Common myeloid progenitor, CD34-positive (primary cell): ENCODE measurements around the gene PLRG1.

ENCODE experiments used
- CTCF ChIA-PET: fragments of 350-600 bp; sonication (Branson Sonifier 250); formaldehyde crosslinking; loops from one replicate; lab custom pipeline; 2021; ENCODE audit warnings: antibody characterized with exemption; lab: Charles Lee
- POLR2A ChIA-PET: fragments of 350-600 bp; sonication (Branson Sonifier 250); formaldehyde crosslinking; loops from one replicate; lab custom pipeline; 2021; ENCODE audit warnings: antibody characterized with exemption; lab: Charles Lee
- DNase-seq, 3 donors: peaks; one replicate each; pipeline versions ENCODE4 v3.0.0 to v3.0.0-alpha.2; 2013
- H3K27ac ChIP-seq, 2 experiments: 1 replicate in 1 of 2; 2 replicates in 1 of 2; pipeline ENCODE4 v1.7.0; 2013; ENCODE audit warnings: inconsistent platforms in 2 of 2, low read length in 2 of 2, mild to moderate bottlenecking in 2 of 2, low read depth in 1 of 2, moderate library complexity in 1 of 2; ENCODE audit not compliant: severe bottlenecking in 2 of 2, insufficient read depth in 1 of 2, poor library complexity in 1 of 2
- H3K27me3 ChIP-seq, 5 experiments: replicated peaks in 2 of 5; 1 replicate in 3 of 5; 2 replicates in 2 of 5; pipeline versions ENCODE4 v1.6.1 to v1.7.0; 2013; ENCODE audit warnings: low read length in 4 of 5, mild to moderate bottlenecking in 2 of 5, moderate library complexity in 2 of 5, inconsistent platforms in 1 of 5; ENCODE audit not compliant: insufficient read depth in 5 of 5, control insufficient read depth in 4 of 5
- H3K36me3 ChIP-seq, 4 experiments: 1 replicate in 2 of 4; 2 replicates in 2 of 4; pipeline versions ENCODE4 v1.6.1 to v1.7.0; 2013; ENCODE audit warnings: low read length in 3 of 4, control low read depth in 1 of 4, mild to moderate bottlenecking in 1 of 4; ENCODE audit not compliant: control insufficient read depth in 4 of 4, insufficient read depth in 4 of 4
- H3K4me1 ChIP-seq, 4 experiments: 1 replicate in 3 of 4; 2 replicates in 1 of 4; pipeline versions ENCODE4 v1.6.1 to v1.7.1; 2013; ENCODE audit warnings: low read length in 3 of 4, mild to moderate bottlenecking in 3 of 4, control low read depth in 1 of 4, inconsistent platforms in 1 of 4, moderate library complexity in 1 of 4; ENCODE audit not compliant: control insufficient read depth in 4 of 4, insufficient read depth in 4 of 4; ENCODE audit errors: control extremely low read depth in 1 of 4
- H3K4me3 ChIP-seq, 7 experiments: 1 replicate in 4 of 7; 2 replicates in 3 of 7; pipeline versions ENCODE4 v1.5.1 to v1.7.0; 2013; ENCODE audit warnings: mild to moderate bottlenecking in 7 of 7, low read length in 6 of 7, moderate library complexity in 6 of 7, inconsistent platforms in 2 of 7, low read depth in 2 of 7, control low read depth in 1 of 7; ENCODE audit not compliant: insufficient read depth in 4 of 7, control insufficient read depth in 1 of 7; ENCODE audit errors: extremely low read depth in 1 of 7
- H3K9me3 ChIP-seq, 5 experiments: 1 replicate in 4 of 5; 2 replicates in 1 of 5; pipeline versions ENCODE4 v1.6.1 to v1.7.1; 2013; ENCODE audit warnings: low read length in 4 of 5, mild to moderate bottlenecking in 2 of 5, inconsistent platforms in 1 of 5, low read depth in 1 of 5, moderate library complexity in 1 of 5; ENCODE audit not compliant: control insufficient read depth in 4 of 5, insufficient read depth in 2 of 5; ENCODE audit errors: control extremely low read depth in 1 of 5
- WGBS: methylation state at CpG from one replicate; pipeline ENCODE4 v1.1.5; 2013; ENCODE audit not compliant: insufficient coverage; 5-methylcytosine and 5-hydroxymethylcytosine counted together

PLRG1 gene

GRCh38 chr4:154527308-154527707 is 22.9 kb downstream of the PLRG1 start:
- Histone ChIP-seq H3K4me1 (peaks cover 0 to 5% (median 0%) of the 10 kb centered on the region in 4 experiments), H3K4me3 (no peak overlapping the region), H3K27ac (no peak overlapping the region), H3K9me3 (no peaks in the 10 kb centered on the region), H3K36me3 (no peaks in the 10 kb centered on the region), H3K27me3 (no peaks in the 10 kb centered on the region)
- WGBS = 100% methylated on average over 3 of the region's 4 CpGs
- ChIA-PET CTCF (interaction anchor here (0.9 to 1.0 kb wide), 2 partner anchors 12 to 21 kb away, joined by 3 read pairs; no protein-coding TSS in a partner anchor), POLR2A (no interaction called here)
- DNase-seq = no peak

DNA sequence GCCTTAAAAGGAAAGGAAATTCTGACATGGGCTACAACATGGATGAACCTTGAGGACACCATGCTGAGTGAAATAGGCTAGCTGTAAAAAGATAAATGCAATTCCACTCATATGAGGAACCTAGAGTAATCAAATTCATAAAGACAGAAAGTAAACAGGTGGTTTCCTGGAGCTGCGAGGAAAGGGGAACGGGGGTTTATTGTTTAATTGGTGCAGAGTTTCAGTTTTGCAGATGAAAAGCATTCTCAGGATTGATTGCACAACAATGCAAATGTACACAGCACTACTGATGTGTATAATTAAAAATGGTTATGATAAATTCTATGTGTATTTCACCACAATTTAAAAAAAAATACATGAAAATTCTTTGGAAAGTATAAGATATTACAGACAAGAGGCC is 24.0 kb downstream of the PLRG1 start:
- 0% methylated on average over 1 of the region's 2 CpGs for WGBS
- Histone ChIP-seq H3K36me3 (no peaks in the 10 kb centered on the region), H3K9me3 (no peaks in the 10 kb centered on the region), H3K27me3 (peaks cover 0 to 2% (median 0%) of the 10 kb centered on the region in 5 experiments), H3K4me3 (no peak overlapping the region), H3K27ac (no peak overlapping the region), H3K4me1 (peaks cover 0 to 5% (median 0%) of the 10 kb centered on the region in 4 experiments)
- ChIA-PET CTCF (no interaction called here), POLR2A (interaction anchor here (0.6 kb wide), 1 partner anchor 235 kb away, joined by 10 read pairs; no protein-coding TSS in a partner anchor)
- peak in 2 of 3 donors; percentile 43 to 50 for DNase-seq

- CTCF ChIA-PET = no interaction called here
- Histone ChIP-seq H3K27ac (no peak overlapping the region), H3K9me3 (no peaks in the 10 kb centered on the region), H3K4me3 (no peak overlapping the region), H3K27me3 (peaks cover 0 to 9% (median 2%) of the 10 kb centered on the region in 5 experiments), H3K36me3 (no peaks in the 10 kb centered on the region), H3K4me1 (peaks cover 0 to 3% (median 0%) of the 10 kb centered on the region in 4 experiments)
- POLR2A ChIA-PET = no interaction called here
- no peak for DNase-seq
Observed at GRCh38 chr4:154521607-154522006, 28.6 kb downstream of the PLRG1 start.

DNA sequence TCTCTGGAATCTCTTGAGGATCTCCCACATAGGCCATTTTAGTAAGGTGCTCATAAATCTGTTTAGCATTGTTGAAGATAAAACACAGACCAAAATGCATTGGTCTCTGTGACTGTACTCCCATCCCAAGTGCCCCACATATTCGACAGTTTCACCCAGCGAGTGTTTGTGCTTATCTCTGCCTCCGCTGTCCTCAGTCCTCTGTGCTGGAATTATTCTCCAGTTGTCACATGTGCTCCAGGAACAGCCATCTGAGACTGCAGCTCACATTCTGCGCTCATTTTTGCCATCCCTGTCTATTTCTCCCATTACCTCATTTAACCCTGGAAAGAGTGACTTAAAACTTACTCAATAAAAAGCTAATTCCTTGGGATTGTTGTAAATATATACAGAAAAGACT is 31.0 kb downstream of the PLRG1 start:
- no peak for DNase-seq
- no peaks in the 10 kb centered on the region for H3K36me3 ChIP-seq
- peaks cover 0 to under 1% (median 0%) of the 10 kb centered on the region in 5 experiments for H3K9me3 ChIP-seq
- H3K27me3 ChIP-seq = peaks cover 0 to 9% (median 2%) of the 10 kb centered on the region in 5 experiments
- no peak overlapping the region for H3K4me3 ChIP-seq
- H3K4me1 ChIP-seq = no peaks in the 10 kb centered on the region
- 100% methylated on average over 3 of the region's 4 CpGs for WGBS
- CTCF ChIA-PET = no interaction called here
- H3K27ac ChIP-seq = no peak overlapping the region
- POLR2A ChIA-PET = no interaction called here

- H3K4me1 ChIP-seq = no peaks in the 10 kb centered on the region
- no peak overlapping the region for H3K27ac ChIP-seq
- no peak for DNase-seq
- H3K4me3 ChIP-seq = no peak overlapping the region
- POLR2A ChIA-PET = no interaction called here
- WGBS = no CpG with 5 or more reads among the region's 4 CpGs
- peaks cover 0 to 9% (median 2%) of the 10 kb centered on the region in 5 experiments for H3K27me3 ChIP-seq
- H3K9me3 ChIP-seq = peaks cover 0 to 6% (median 3%) of the 10 kb centered on the region in 5 experiments
- H3K36me3 ChIP-seq = no peaks in the 10 kb centered on the region
- CTCF ChIA-PET = interaction anchor here (1.5 kb wide), 1 partner anchor 11 kb away, joined by 4 read pairs; no protein-coding TSS in a partner anchor
Observed at GRCh38 chr4:154517591-154517990, 32.6 kb downstream of the PLRG1 start.

GRCh38 chr4:154516318-154517029 is 33.7 kb downstream of the PLRG1 start:
- Histone ChIP-seq H3K9me3 (peaks cover 0 to 6% (median 3%) of the 10 kb centered on the region in 5 experiments), H3K27me3 (peaks cover 0 to 9% (median 2%) of the 10 kb centered on the region in 5 experiments), H3K27ac (no peak overlapping the region), H3K36me3 (no peaks in the 10 kb centered on the region), H3K4me1 (no peaks in the 10 kb centered on the region), H3K4me3 (no peak overlapping the region)
- CTCF ChIA-PET = interaction anchor here (0.6 to 1.5 kb wide), 3 partner anchors 10 to 54 kb away, joined by 3 to 5 read pairs (median 3); no protein-coding TSS in a partner anchor
- DNase-seq = no peak
- POLR2A ChIA-PET = no interaction called here
- WGBS = no CpG with 5 or more reads among the region's 1 CpG

DNA sequence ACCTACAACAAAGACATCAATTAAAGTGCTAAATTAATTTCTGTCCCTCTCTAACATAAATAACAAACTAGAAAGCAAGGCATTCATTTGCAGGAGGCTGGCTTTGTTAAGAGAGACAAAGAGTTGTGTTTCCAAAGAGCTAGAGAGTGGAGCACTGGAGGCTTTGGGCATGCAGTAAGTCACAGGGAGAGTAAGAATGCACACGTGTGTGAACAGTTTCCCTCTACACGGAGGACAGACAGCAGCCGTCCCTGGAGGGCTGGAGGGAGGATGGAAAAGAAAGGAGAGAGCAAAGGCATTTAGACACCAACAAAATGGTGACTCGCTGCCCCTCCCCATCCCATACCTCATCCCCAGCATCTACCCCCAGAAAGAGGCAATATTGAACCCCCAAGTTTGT is 38.2 kb downstream of the PLRG1 start:
- Histone ChIP-seq H3K27me3 (peaks cover 0 to 4% (median 2%) of the 10 kb centered on the region in 5 experiments), H3K27ac (no peak overlapping the region), H3K4me1 (no peaks in the 10 kb centered on the region), H3K9me3 (peaks cover 0 to 6% (median 3%) of the 10 kb centered on the region in 5 experiments), H3K36me3 (no peaks in the 10 kb centered on the region), H3K4me3 (no peak overlapping the region)
- WGBS = 100% methylated on average over 1 of the region's 4 CpGs
- DNase-seq = no peak
- POLR2A ChIA-PET = no interaction called here
- CTCF ChIA-PET = no interaction called here
